Parathyroid adenoma (tissue), 2 donors: ENCODE data around the gene MAP2K1.

Experiments
- H2AFZ ChIP-seq: fragments of 300-600 bp; sonication (generic); one replicate; pipeline ENCODE4 v1.7.0; 2017; ENCODE audit warnings: antibody characterized with exemption, mild to moderate bottlenecking
- H3K27ac ChIP-seq: fragments of 300-600 bp; sonication (generic); one replicate; pipeline ENCODE4 v1.7.0; 2017
- H3K27me3 ChIP-seq: fragments of 300-600 bp; sonication (generic); one replicate; pipeline ENCODE4 v1.7.0; 2017; ENCODE audit warnings: low read length; ENCODE audit not compliant: control insufficient read depth, insufficient read depth
- H3K36me3 ChIP-seq: fragments of 300-600 bp; sonication (generic); one replicate; pipeline ENCODE4 v1.7.0; 2017; ENCODE audit warnings: low read length; ENCODE audit not compliant: control insufficient read depth, insufficient read depth
- H3K4me1 ChIP-seq: fragments of 300-600 bp; sonication (generic); one replicate; pipeline ENCODE4 v1.7.0; 2017; ENCODE audit warnings: control low read depth
- H3K4me2 ChIP-seq: fragments of 300-600 bp; sonication (generic); one replicate; pipeline ENCODE4 v1.7.0; 2017; ENCODE audit warnings: low read length
- H3K4me3 ChIP-seq: fragments of 300-600 bp; sonication (generic); one replicate; pipeline ENCODE4 v1.7.0; 2017; ENCODE audit warnings: low read depth, low read length
- H3K79me2 ChIP-seq: fragments of 300-600 bp; sonication (generic); one replicate; pipeline ENCODE4 v1.7.0; 2017; ENCODE audit warnings: control low read depth
- H3K9ac ChIP-seq: fragments of 300-600 bp; sonication (generic); one replicate; pipeline ENCODE4 v1.7.0; 2017; ENCODE audit warnings: mild to moderate bottlenecking
- H3K9me3 ChIP-seq: fragments of 300-600 bp; sonication (generic); one replicate; pipeline ENCODE4 v1.7.0; 2017; ENCODE audit warnings: low read length; ENCODE audit not compliant: control insufficient read depth
- CTCF ChIP-seq: fragments of 300-600 bp; sonication (generic); IDR thresholded peaks from one replicate; pipeline ENCODE4 v1.7.0; 2017; ENCODE audit warnings: antibody characterized with exemption, mild to moderate bottlenecking
- donor health status: primary hyperparathyroidism.

Gene MAP2K1

GRCh38 chr15:66508293-66508883 lies 121.7 kb downstream of the MAP2K1 start:
- Histone ChIP-seq H3K9me3 (no peaks in the 10 kb centered on the region), H3K36me3 (no peaks in the 10 kb centered on the region), H3K4me2 (no peak overlapping the region), H3K4me3 (no peak overlapping the region), H3K27me3 (no peaks in the 10 kb centered on the region), H3K4me1 (no peaks in the 10 kb centered on the region), H3K79me2 (peaks cover 5% of the 10 kb centered on the region), H3K9ac (no peak overlapping the region), H2AFZ (no peak overlapping the region), H3K27ac (no peak overlapping the region)
- TF ChIP-seq CTCF, result no peak

GRCh38 chr15:66514586-66514985 lies 127.9 kb downstream of the MAP2K1 start:
- TF ChIP-seq CTCF, result no peak
- Histone ChIP-seq H3K4me3 (no peak overlapping the region), H3K9ac (no peak overlapping the region), H3K27ac (no peak overlapping the region), H3K4me1 (no peaks in the 10 kb centered on the region), H3K36me3 (no peaks in the 10 kb centered on the region), H2AFZ (no peak overlapping the region), H3K9me3 (no peaks in the 10 kb centered on the region), H3K4me2 (no peak overlapping the region), H3K27me3 (no peaks in the 10 kb centered on the region), H3K79me2 (no peaks in the 10 kb centered on the region)

GRCh38 chr15:66515901-66516322 lies 129.2 kb downstream of the MAP2K1 start:
- Histone ChIP-seq H3K4me3 (no peak overlapping the region), H3K27ac (no peak overlapping the region), H3K9ac (no peak overlapping the region), H2AFZ (no peak overlapping the region), H3K36me3 (no peaks in the 10 kb centered on the region), H3K4me2 (no peak overlapping the region), H3K4me1 (no peaks in the 10 kb centered on the region), H3K9me3 (no peaks in the 10 kb centered on the region), H3K79me2 (no peaks in the 10 kb centered on the region), H3K27me3 (no peaks in the 10 kb centered on the region)
- no peak for TF ChIP-seq CTCF

GRCh38 chr15:66523926-66524325 lies 137.2 kb downstream of the MAP2K1 start:
- Histone ChIP-seq H2AFZ (no peak overlapping the region), H3K79me2 (no peaks in the 10 kb centered on the region), H3K27ac (no peak overlapping the region), H3K27me3 (no peaks in the 10 kb centered on the region), H3K4me3 (no peak overlapping the region), H3K9me3 (no peaks in the 10 kb centered on the region), H3K9ac (no peak overlapping the region), H3K4me2 (no peak overlapping the region), H3K4me1 (no peaks in the 10 kb centered on the region), H3K36me3 (no peaks in the 10 kb centered on the region)
- TF ChIP-seq CTCF, result no peak

- TF ChIP-seq CTCF, result no peak
- Histone ChIP-seq H2AFZ (no peak overlapping the region), H3K4me3 (no peak overlapping the region), H3K36me3 (no peaks in the 10 kb centered on the region), H3K9me3 (no peaks in the 10 kb centered on the region), H3K4me2 (no peak overlapping the region), H3K27me3 (no peaks in the 10 kb centered on the region), H3K27ac (no peak overlapping the region), H3K4me1 (no peaks in the 10 kb centered on the region), H3K9ac (no peak overlapping the region), H3K79me2 (no peaks in the 10 kb centered on the region)
These were observed 138.1 kb downstream of the MAP2K1 start for GRCh38 chr15:66524838-66525237.
